GM10248 (cell line): ENCODE data around the gene APOBEC3B.
"Not testable (repeated sequence)": the region's sequence is repeated elsewhere in the genome, so short reads cannot be mapped to it uniquely, and the experiment has no call there.

ENCODE experiments used
- CTCF ChIA-PET: fragments of 300-600 bp; sonication (Branson Sonifier 250); formaldehyde crosslinking; extraction: SDS; loops from one replicate; lab custom pipeline; 2021; ENCODE audit warnings: antibody characterized with exemption; lab: Yijun Ruan, JAX
- POLR2A ChIA-PET: fragments of 350-650 bp; sonication (Branson Sonifier 250); formaldehyde crosslinking; extraction: SDS; loops from one replicate; lab custom pipeline; 2020; ENCODE audit warnings: antibody characterized with exemption; lab: Yijun Ruan, JAX
- DNase-seq: peaks from one replicate; pipeline ENCODE4 v3.0.0; 2012; ENCODE audit errors: extremely low spot score
- CTCF ChIP-seq: IDR thresholded peaks from 2 replicates; pipeline ENCODE4 v1.5.1; 2012; ENCODE audit warnings: mild to moderate bottlenecking, low read depth; ENCODE audit errors: extremely low read depth, missing control alignments, control extremely low read depth

Gene APOBEC3B

GRCh38 chr22:39016592-39016991 lies 34.4 kb downstream of the APOBEC3B start:
- TF ChIP-seq CTCF = no peak
- ChIA-PET POLR2A (no interaction called here), CTCF (interaction anchor here (4.7 kb wide), 1 partner anchor 13 kb away, joined by 15 read pairs; no protein-coding TSS in a partner anchor)
- no peak for DNase-seq

- DNase-seq = no peak
- TF ChIP-seq CTCF = no peak
- ChIA-PET POLR2A (interaction anchor here (0.6 kb wide), 1 partner anchor 50 kb away, joined by 3 read pairs; no protein-coding TSS in a partner anchor), CTCF (interaction anchor here (4.7 kb wide), 1 partner anchor 15 kb away, joined by 15 read pairs; no protein-coding TSS in a partner anchor)
These were observed 35.6 kb downstream of the APOBEC3B start for GRCh38 chr22:39017596-39018365.

- POLR2A ChIA-PET, DNase-seq: not testable (repeated sequence)
- CTCF ChIA-PET = interaction anchor here (0.9 to 1.2 kb wide), 2 partner anchors 29 to 150 kb away, joined by 3 to 4 read pairs; no protein-coding TSS in a partner anchor
These were observed 38.0 kb downstream of the APOBEC3B start for GRCh38 chr22:39020021-39020651.

- TF ChIP-seq CTCF = no peak
- no peak for DNase-seq
- CTCF ChIA-PET = interaction anchor here (0.8 to 1.6 kb wide), 3 partner anchors 18 to 253 kb away, joined by 3 to 5 read pairs (median 3); no protein-coding TSS in a partner anchor
- POLR2A ChIA-PET = no interaction called here
These were observed 39.6 kb downstream of the APOBEC3B start for GRCh38 chr22:39021552-39022250.

- ChIA-PET CTCF (no interaction called here), POLR2A (no interaction called here)
- TF ChIP-seq CTCF = no peak
- no peak for DNase-seq
These were observed 42.6 kb downstream of the APOBEC3B start for GRCh38 chr22:39024519-39025308.

DNA sequence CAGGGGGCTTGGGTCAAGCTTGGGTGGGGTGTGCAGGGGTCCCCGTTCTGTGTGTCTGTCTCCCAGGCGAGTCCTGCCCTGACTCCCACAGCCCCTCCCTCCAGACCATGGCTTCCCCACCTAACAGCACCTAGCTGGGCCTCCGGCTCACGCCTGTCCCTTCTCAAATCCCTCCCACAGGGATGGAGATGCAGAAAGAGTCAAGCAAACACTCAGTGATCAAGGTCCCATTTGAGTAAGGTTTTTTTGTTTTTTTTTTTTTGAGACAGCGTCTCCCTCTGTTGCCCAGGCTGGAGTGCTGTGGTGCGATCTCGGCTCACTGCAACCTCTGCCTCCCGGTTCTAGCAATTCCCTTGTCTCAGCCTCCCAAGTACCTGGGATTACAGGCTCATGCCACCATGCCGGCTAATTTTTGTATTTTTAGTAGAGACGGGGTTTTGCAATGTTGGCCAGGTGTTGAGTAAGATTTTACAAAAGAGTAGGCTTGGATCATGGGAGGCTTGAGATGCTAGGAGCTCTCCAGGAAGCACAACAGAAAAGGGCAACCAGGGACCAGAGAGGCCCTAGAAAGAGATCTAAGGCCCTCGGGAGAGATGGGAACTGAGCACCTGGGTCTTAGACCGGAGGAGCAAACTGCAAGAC lies 44.5 kb downstream of the APOBEC3B start:
- CTCF ChIA-PET = no interaction called here
- POLR2A ChIA-PET = interaction anchor here (0.5 kb wide), 1 partner anchor 62 kb away, joined by 3 read pairs; no protein-coding TSS in a partner anchor
- TF ChIP-seq CTCF = no peak

More for the DNA sequence above, 44.5 kb downstream of the APOBEC3B start:
- no peak for DNase-seq
